Stimulated activated CD4-positive, alpha-beta T cell treated with anti-CD3 and anti-CD28 coated beads, TNF-alpha, amount 100 ng/mL, for 4 hours (primary cell): ENCODE measurements around the gene DARS1.
"Not testable (repeated sequence)": the region's sequence is repeated elsewhere in the genome, so short reads cannot be mapped to it uniquely, and the experiment has no call there.

Experiments used
- DNase-seq, 3 experiments: peaks; one replicate each; pipeline ENCODE4 v3.0.0-alpha.2; 2020; ENCODE audit warnings: low read depth in 3 of 3

DARS1 gene

DNA sequence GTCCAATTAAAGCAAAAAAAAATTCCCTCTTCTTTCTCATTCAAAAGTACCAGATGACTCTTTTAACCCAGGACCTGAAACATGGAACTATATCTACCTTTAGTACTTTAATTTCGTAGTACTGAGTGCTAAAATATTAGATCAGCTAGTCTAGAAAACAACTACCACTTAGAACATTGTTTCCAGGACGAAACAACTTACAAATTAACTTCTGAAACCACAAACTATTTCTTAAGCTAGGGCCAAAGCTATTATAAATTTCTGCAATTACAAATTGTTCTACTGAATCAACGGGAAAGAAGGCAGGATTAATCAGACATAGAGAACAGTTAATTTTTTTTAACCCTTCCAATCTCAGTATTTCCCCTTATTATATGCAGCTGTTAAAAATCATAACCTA, 39.9 kb downstream of the DARS1 start:
- no peak for DNase-seq

DNA sequence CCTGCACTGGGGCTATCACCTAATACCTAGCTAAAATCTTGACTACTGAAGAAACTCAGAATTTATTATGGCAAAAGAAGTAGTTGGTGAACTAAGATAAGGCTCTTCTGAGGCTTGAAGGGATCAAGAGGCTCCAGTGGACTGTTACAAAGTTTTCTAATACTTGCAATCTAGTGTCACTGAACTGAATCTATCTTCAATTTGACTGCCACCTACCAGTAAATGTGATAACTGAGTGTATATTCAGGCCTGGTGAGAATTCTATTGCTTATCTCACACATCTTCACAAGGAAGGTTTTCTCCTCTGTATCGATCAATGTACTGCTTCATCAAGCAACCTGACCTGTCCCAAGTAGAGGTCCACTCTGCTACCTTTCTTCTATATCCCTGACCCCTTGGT, 40.8 kb downstream of the DARS1 start:
- DNase-seq: no peak

DNA sequence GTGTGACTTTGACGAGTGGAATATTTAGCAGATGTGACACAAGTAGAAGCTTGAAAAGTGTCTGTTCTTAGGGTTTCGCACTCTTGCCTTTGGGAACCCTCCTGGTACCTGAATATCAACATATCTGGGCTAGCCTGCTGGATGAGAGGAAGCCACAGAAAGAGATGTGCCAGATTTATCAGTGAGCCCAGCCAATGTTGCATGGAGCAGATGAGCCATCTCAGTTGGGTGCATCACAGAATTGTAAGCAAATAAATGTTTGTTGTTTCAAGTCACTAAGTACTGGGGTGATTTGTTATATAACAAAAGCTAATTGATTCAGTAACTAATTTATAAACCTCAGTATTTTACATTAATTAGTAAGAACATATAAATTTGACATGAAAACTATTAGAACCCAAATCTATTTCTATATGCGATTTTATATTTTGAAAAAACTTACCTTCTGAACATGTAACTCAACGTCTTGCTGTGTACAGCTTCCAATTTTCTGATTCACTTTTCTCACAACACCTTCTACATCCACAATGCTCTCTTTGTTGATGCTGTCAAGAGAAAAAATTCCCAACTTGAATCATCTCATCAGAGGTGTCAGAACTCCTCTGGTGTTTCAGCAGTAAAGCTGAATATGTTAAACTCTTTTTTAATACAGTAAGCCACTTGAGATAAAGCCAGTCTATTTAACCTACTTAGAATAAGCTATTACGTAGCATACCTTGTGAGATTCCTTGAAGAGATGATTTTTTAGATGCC, 42.3 kb downstream of the DARS1 start:
- no peak for DNase-seq

DNA sequence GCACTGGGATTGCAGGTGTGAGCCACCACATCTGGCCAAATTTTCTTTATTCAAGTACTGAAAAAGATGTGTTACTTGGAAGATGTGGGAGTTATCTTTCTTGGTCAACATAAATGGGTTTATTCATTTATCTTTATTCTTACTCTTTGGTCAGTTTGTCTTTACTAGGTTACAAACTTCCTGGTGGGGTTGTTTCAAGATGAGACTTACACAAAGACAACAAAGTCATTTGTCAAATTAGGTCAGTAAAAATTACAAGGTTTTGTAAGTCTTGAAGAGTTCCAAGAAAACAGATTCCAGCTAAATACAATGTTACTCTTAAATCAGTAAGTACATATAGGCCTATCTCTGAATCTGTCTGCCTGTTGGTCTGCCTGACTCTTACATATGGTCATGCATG, 48.9 kb downstream of the DARS1 start:
- DNase-seq: no peak

DNA sequence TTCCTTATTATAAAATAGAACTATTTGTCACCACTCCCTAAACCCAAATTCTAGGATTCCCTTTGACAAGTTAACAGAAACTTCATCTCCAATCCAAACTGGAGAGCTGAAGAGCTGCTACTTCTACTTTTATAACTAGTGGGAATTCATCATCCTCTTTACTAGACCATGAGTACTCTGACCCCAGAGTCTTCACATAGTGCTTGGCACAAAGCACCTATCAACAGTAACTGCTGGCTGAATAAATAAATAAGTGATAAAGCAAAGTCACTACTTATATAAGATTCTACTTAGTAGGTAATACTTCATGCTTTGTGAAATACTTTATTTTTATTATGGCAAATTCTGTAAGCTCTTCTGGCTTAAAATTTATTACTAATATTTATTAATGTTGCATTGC, 49.5 kb downstream of the DARS1 start:
- DNase-seq: no peak

DNA sequence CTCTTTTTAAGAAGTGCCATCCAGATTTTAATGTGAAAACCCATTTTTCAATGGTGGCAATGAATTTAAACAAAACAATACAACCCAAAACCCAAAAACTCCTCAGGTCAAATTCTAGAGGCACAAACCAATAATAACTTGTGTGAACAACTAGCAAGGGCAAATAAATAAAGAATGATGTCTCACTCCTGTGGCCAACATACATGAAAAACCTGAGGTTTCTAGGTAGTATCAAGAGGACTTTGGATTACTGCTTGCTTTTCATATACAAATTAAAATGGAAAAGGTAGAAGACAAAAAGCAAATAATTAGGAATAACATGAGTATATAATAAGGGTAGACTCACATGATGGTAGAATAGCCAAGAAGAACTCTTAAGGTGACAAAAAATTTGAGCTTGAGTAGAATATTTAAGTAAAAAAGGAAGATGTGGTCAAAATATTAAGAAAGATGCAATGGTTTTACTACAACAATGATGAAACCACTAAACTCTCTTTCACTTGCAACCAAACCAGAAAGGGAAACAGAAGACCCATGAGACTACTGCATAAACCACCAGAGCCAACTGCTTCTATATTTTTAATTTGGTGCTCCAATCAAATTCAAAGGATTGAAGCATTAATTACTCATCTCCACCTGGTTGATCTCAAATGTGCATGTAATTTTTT, 53.5 kb downstream of the DARS1 start:
- DNase-seq: no peak

DNA sequence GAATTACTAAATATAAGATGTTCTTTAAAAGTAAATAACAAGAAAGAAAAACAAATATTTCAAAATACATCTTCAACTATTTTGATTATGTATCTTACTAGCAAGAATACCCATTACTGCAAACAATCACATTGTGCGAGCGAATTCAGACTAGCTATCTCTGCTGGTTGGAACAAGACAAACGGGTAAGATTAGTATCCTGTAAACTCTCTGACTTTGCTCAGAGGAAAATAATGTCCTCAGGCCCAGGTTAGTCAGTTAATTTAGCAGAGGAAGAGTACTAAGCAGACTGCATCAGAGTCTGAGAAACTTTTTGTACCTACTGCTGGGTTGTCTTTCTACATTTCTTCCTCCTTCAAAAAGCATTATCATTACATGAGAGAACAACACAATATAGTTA, 58.8 kb downstream of the DARS1 start:
- DNase-seq: no peak

DNA sequence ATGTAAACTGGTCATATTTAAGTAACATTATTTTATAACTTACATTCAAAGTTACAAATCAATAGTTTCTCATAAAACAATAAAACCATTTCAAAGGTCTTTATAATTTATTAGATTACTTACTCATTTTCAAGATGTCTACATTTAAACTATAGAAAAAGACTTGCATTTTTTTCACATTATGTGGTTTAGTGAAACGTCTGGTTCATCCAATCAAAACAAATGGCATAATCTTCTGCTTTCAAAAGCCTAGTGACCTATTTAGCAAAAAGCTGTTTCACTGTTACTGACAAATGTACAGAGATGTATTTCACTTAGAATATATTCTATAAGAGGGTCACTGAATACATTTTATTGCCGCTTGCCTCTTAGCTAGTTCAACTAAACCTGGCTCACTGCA, 59.9 kb downstream of the DARS1 start:
- no peak for DNase-seq

DNA sequence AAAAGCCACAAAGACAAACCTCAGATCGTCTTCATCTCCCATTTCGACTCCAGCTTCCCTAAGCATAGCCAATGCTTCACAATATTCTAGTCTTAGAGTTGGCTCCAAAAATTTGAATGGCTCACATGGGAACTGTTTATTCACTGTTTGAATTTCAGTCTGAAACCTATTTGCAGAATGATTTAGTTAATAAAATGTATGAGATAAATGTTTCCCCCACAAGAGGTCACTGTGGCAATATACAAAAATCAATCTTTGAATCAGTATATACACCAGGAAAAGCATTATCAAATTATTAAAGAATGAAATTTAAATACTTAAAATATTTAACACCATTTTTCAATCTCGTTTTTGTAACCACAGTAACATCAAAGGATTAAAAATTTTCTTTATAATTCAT, 69.2 kb downstream of the DARS1 start:
- DNase-seq: no peak

DNA sequence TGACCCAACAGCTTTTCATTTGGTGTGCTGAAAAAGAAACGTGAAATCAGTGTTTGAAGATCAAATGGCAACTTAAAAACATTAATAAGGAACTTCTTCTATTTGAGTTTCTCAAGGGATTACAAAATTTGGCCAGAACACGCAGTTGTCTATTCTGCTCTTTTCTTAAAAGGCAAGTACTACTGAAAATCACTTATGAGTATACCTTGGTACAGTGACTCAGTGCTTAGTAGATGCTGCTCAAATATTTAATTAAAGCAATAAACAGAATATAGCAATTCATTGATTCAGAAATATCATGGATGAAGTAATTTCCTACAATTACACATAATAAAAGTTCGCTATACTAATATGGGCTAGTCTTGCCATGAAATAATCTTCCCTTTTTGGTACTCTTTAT, 70.9 kb downstream of the DARS1 start:
- no peak for DNase-seq

DNA sequence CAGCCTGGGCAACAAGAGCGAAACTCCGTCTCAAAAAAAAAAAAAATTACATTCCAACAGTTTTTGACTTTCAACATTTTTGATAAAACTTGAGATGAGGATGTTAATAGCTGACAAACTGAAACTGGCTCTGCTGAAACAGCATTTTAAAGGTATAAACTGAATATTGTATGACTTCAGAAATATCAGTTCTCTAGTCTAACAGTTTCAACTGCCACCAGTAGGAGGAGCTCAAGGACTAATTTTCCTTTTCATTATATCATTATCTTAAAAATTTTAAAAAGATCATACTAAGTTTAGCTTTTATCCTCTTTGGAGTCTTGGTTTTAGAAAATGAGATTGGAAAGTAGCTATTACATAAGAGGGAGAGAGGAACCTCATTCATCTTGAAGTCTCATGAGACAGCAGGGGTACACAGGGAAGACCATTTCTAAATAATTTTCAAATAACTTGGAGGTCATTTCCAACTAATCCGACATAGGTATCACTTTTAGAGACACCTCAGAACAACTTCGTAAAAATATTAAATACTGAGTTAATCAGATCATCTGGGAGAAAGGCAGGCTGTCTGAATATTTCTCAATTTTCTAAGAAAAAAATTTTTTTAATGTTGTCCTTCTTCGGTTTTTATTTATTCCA, 71.6 kb downstream of the DARS1 start:
- peak in 1 of 3 experiments; percentile 25 for DNase-seq

DNA sequence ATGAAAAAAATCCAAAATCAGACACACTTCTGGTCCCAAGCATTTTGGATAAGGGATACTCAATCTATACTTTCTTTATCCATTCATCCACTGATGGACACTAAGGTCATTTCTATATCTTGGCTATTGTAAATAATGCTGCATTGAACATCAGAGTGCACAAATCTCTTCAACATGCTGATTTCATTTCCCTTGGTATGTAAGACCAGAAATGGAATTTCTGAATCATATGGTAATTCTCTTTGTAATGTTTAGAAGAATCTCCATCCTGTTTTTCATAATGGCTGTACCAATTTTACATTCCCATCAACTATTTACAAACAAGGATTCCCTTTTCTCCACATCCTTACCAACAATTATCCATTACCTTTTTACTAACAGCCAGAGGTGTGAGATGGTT, 75.5 kb downstream of the DARS1 start:
- DNase-seq: no peak

DNA sequence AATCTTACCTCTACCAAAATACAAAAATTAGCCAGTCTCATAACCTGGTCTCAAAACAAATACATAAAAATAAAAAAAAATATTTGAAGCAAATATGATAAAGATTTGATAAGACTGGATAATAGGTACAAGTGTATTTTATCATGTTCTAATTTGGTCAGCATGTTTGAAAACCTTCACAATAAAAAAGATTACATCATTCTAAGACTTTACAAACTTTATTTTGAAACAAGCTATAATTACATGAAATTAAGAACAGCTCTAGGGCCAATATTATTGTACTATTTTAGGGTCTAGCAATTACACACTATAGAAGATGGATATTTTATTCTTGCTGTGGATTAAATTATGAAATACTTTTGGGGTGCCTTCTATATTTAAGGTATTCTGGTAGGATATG, 79.7 kb downstream of the DARS1 start:
- DNase-seq: no peak

DNA sequence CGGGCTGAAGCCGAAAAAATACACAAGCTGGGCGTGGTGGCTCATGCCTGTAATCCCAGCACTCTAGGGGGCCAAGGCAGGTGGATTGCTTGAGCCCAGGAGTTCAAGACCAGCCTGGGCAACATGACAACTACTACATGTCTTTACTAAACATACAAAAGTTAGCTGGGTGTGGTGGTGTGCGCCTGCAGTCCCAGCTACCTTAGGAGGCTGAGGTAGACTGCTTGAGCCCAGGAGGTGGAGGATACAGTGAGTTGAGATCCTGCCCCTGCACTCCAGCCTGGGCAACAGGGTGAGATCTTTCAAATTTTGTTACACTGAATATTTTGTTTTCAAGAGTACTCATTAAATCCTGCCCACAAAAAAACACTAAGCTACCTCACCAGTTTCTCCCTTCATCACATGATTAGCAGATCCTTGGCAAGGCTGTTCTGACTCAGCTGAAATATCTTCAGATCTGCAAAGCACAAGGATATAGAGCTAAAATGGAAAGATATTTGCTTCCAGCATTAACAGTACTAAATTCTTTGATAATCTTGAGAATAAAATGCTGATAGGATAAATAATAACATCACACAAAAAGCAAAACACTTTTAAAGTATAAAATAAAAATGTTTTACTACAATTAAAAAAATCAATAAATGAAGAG, 81.0 kb downstream of the DARS1 start:
- no peak for DNase-seq

DNA sequence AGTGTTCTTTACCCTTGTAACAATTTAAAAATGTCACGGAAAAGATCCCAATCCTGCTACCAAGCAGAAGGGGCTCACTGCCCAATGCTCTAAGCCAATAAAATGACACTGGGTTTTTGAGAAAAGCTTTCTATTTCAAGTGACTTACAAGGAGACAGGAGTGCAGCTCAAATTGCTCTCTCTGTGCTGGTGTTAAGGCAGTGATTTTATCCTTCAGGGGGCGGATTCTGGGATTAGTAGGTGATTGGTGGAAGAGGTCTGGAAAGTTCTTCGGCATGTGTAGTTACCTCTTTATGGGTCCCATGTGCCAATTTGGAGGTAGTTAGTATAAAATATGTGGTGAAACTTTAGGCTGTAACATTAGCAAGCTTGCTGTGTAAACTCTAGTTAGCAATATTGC, 81.8 kb downstream of the DARS1 start:
- no peak for DNase-seq

DNA sequence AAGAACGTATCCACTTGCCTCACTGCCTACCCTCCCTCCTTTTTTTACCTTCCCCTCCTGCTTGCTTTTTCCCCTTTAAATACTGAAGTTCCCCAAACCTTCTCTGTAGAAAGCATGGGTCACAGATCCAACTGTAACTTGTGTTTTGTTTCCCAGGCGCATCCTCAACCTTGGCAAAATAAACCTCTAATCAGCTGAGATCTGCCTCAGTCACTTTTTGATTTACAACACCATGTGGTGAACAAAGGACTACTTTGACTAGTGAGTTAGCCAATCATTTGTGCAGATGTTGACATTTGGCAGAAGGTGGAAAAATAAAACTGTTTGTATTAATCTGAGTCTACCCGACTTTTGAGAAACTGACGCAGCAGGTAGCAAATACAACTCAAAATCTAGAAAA, 85.9 kb downstream of the DARS1 start:
- no peak for DNase-seq

DNA sequence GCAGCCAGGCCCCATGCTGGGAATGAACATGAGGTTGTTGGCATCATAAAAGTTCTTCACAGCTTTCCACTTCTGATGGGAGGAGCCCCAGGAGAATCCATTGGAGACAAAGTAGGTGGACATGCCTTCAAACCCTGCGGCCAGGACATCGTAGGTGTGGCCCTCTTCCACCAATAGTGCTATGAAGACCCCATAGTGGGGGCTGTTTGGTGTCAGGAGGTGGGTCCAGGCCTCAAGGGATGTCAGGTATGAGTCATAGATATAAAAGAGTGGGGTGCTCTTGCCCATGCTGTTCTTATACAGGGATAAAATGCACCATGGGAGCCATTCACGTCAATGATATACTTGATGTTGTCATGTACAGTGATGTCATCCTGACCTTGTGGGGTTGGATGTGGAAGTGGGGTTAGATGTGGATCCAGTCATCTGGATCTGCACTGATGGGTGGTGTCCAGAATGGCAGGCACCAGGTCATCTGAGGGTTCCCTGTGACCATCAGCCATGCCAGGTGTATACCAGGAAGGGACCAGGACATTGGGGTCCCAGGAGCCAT, 87.1 kb downstream of the DARS1 start:
- no peak for DNase-seq

DNA sequence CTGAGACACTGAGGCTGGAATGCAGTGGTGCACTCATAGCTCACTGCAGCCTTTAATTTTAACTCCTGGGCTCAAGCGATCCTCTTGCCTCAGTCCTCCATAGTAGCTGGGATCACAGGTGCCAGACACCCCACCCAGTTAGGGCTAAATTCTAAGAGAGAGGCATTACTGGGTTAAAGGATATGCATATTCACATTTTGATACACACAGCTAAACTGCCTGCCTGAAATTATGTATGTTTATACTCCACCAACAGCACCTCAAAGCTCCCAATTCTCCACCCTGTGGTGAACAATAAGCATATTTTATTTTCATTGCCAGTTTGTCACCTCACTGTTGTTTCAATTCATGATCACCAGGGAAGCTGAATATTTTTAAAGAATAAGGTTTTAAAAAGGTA, 90.5 kb downstream of the DARS1 start:
- no peak for DNase-seq

DNA sequence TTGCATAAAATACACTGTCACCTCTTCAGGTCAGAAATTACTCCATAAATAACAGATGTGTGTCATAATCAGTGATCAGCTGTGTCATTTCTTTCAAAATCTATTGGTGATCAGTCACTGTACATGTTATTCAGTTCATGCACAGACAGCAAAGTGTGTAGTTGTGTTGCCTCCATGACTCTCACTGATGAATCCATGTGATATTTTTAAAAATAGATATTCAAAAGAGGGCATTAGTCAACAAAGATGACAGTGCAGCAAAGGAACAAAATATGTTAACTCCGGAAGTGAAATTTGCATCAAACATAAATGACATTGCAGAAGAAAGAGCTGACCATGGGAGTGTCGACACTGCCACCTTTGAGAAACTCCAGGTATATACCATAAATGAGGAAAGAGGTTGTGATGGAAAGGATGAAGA, 92.0 kb downstream of the DARS1 start:
- DNase-seq: no peak

DNA sequence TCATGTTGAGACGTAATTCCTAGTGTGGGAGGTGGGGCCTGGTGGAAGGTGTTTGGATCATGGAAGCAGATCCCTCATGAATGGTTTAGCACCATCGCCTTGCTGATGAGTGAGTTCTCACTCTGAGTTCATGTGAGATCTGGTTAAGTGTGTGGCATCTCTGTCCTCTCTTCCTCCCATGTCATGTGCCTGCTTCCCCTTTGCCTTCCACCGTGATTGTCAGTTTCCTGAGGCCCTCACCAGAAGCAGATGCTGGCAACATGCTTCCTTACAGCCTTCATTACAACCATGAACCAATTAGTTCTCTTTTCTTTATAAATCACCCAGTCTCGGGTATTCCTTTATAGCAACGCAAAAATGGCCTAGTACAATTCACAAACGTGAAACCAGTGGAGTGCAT, 94.6 kb downstream of the DARS1 start:
- no peak for DNase-seq

DNA sequence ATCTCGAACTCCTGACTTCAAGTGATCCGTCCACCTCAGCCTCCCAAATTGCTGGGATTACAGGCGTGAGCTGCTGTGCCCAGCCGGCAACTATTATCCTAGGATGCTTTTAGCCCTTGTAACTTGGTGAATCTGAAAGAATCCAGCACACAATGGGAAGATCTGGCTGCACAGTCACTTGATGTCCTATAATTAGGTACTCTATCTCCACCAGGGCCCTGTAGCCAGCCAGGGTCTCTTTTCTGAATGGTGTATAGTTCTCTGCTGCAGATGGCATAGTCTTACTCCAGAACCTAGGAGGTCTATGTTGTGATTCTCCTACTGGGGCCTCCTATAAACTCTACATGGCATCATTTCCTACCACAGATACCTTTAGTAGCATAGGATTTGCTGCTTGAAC, 95.3 kb downstream of the DARS1 start:
- DNase-seq: no peak

DNA sequence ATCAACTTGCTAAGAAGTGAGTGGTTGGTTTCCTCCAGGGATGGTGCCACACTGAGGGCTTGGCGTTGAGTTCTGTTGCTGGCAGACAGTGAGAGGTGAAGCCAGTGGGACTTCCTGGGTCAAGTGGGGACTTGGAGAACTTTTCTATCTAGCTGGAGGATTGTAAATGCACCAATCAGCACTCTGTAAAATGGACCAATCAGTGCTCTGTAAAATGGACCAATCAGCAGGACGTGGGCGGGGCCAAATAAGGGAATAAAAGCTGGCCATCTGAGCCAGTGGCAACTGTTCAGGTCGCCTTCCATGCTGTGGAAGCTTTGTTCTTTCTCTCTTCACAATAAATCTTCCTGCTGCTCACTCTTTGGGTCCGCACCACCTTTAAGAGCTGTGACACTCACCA, 96.8 kb downstream of the DARS1 start:
- not testable (repeated sequence) for DNase-seq
